Smooth muscle cell of the brain vasculature (primary cell): ENCODE data around the gene GRB2.
"Not testable (repeated sequence)": the region's sequence is repeated elsewhere in the genome, so short reads cannot be mapped to it uniquely, and the experiment has no call there.

Source experiments
- DNase-seq: peaks from one replicate; pipeline ENCODE4 v3.0.0-alpha.2; 2012; ENCODE audit warnings: low read depth, low spot score

GRB2 gene

GRCh38 chr17:75319904-75320691 lies 85.4 kb downstream of the GRB2 start:
- no peak for DNase-seq

DNA sequence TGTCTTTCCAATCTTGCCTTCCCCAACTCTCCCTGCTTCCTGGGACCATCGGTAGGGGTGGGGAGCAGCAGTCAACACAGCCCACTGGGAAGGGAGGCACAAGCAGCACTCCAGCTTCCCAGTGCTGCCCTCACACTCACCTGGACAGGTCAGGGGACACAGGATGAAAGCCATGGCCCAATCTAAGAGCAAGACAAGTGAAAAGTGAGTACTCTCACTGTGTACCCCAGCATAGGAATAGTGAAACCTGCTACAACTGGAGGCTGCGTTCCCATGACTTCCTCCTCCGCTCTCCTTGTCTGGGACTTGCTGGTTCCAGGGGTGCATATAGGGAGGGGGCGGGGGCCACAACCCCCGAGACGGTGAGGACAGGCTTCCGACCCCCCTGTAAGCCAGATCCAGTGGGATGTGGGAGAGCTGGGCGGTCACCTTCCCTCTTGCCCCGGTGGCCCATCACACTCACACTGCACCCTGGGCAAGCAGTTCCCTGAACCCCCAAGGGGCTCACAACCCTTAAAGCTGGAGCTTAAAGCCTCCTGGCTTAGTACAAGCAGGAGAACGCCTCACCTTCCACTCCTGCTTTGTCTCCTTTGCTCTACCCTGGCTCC lies 86.8 kb downstream of the GRB2 start:
- no peak for DNase-seq

DNA sequence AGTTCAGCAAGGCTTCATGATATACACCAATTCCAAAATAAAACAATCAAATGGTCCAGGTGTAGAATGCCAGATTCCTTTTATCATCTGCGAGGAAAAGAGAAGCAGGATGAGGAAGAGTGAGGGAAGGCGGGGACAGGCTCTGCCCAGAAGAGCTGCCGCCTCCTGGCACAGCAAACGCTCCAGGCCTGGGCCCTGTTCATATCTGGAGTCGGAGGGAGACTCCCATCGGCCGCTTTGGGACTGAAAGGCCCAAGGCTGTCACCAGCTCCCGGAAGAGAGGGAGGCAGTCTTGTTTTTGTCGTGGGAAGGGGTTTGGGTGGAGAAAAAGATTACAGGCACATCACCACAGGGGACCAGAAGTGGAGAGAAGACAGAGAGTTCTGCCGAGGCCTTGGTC lies 87.3 kb downstream of the GRB2 start:
- DNase-seq = no peak

- DNase-seq = no peak
Observed at GRCh38 chr17:75317671-75318070, 87.8 kb downstream of the GRB2 start.

GRCh38 chr17:75316253-75316652 lies 89.2 kb downstream of the GRB2 start:
- DNase-seq = no peak

DNA sequence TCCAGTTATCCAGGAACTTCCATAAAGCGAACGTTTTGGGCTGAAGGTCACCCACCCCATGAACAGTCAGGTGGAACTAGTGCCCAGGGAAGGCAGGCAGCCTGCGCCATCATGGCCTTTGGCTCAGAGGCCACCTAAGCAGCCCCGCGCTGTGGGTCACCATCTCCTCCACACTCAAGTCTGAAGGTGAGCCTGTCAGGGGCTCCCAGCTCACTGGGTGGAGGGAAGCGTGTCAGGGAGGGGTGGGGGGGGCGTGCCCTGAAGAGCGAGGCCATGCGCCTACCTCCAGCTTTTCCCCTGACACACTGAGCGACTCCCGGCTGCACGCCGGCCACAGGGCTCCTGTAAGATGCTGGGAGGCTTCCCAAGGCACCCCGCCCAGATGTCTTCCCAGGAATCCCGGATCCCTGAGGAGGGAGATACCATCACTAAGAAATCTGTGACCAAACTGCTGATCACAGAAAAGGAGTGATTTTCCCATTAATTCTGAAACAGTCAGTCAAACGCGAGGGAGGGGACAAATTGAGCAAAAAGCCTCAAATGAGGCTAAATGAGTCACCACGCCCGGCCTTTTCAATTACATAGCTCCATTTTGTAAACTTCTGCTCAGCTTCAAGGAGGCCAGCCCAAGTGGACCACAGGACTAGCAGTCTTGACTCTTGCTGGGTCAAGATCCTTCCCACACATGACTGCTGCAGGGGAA lies 89.8 kb downstream of the GRB2 start:
- no peak for DNase-seq

- no peak for DNase-seq
Observed at GRCh38 chr17:75313941-75314551, 91.4 kb downstream of the GRB2 start.

- no peak for DNase-seq
Observed at GRCh38 chr17:75308732-75309629, 96.5 kb downstream of the GRB2 start.

DNA sequence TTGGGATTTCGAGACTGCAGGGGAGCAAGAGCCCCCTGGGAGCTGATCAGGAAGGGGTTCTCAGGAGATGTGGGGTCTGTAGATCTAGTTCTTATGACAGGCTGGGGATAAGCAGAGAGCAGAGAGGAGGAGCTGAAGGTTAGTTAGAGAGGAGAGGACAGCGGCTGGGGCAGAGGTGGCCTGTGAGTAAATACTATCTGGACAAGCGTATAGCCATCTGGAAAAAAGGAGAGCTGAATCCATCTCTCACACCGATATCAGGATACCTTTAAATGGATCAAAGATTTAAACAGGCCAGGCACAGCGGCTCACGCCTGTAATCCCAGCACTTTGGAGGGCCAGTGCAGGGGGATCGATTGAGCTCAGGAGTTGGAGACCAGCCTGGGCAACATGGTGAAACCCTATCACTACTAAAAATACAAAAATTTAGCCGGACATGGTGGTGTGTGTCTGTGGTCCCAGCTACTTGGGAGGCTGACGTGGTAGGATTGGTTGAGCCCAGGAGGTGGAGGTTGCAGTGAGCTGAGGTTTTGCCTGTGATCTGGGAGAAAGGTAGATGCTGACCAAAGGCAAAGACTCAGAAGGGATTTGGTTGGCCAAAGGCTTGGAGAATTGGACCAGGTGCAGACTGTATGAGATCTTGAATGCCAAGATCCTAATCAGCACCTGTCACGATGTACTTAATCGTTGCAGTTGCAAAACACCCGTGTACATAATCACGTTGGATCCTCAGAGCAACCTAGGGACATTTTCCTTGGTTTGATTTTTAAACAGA lies 97.3 kb downstream of the GRB2 start:
- DNase-seq = no peak

DNA sequence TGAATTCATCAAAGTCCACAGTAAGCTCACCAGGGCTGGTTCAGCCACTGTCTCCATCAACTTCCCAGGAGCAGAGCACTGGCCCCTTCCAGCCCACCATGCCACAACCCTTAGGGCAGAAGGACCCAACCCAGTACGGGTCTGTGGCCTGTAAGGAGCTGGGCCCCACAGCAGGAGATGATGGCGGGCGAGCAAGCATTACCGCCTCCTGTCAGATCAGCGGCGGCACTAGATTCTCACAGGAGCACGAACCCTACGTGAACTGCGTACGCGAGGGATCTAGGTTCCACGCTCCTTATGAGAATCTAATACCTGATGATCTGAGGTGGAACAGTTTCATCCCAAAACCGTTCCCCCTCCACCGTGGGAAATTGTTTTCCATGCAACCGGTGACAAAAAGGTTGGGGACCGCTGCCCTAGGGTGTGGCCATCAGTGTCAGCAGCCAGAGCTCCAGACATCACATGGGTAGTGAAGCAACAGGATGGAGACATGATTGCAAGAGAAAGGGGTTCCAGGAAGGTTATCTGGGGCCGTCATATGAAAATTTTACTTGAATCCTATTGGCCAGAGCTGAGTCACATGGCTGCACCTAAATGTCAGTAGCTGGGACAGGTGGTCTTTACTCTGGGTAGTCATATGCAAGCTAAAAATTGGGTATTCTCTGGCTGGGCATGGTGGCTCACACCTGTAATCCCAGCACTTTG lies 103.8 kb downstream of the GRB2 start:
- no peak for DNase-seq

DNA sequence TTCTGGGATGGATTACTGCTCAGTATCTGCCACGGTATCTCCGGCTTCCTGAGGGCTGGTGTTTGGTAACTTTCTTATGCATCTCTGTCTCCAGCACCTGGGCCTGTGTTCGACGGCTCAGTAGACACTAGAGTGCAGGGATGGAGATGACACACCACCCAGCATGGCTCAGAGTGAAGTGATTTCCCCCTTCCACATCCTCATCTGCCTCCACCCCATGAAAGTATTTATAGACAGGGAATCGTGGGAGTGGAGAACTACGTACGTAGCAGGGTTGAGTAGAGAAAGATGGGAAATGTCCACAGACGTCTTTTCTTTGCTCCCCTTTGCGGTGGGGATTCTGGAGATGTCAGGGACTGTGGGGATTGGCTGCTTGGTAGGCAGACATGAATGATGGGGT lies 104.4 kb downstream of the GRB2 start:
- no peak for DNase-seq

DNA sequence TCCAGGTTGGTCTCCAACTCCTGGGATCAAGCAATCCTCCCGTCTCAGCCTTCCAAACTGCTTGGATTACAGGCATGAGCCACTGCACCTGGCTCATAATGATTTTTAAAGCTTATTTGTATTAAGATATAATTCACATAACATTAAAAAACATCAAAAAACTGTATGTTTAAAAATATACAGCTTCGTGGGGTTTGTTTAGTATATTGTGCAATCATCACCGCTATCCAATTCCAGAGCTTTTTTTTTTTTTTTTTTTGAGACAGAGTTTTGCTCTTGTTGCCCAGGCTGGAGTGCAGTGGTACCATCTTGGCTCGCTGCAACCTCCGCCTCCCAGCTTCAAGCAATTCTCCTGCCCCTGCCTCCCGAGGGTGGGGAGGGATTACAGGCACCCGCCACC lies 105.2 kb downstream of the GRB2 start:
- no peak for DNase-seq

DNA sequence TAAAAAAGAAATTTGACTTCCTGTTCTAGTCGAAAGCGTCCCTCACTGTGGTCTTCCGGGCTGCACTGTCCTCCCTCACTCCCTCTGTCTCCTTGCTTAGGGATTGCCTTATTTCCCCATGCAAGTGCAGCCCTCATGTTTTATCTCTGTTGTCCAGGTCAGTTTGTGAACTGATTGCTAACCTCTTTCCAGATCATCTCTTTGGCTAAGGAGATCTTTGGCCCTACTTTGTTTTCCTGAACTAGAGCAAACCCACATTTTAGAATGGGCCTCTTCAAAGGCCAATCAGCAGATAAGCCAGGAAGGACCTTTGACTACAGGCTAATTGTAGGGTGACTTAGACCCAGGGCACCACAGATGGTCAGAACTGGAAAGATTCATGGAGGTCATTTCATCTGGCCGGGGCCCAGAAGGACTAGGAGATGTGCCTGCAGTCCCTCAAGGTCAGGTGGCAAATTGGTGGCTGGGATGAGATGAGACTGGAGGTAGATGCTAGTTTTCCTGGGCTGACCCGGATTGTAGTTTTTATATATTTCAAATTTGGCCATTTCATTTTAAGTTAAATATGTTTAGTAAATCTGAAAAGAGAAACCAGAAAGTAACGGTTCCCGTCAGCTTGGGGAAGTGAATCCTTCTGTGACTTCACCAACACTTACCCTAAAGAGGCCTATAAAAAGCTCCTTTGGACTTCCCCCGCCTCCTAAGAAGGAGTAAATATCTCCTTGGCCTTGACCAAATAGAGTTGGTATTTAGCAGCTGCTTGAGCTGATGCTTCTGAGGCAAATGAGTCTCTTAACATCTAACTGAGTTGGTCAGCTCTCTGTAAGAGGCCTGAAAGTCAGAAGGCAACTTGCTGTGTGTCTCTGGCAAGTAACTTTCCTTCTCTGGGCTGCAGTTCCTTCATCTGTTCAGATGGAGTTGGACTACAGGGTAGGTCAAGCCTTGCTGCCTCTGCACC lies 110.0 kb downstream of the GRB2 start:
- DNase-seq = no peak

DNA sequence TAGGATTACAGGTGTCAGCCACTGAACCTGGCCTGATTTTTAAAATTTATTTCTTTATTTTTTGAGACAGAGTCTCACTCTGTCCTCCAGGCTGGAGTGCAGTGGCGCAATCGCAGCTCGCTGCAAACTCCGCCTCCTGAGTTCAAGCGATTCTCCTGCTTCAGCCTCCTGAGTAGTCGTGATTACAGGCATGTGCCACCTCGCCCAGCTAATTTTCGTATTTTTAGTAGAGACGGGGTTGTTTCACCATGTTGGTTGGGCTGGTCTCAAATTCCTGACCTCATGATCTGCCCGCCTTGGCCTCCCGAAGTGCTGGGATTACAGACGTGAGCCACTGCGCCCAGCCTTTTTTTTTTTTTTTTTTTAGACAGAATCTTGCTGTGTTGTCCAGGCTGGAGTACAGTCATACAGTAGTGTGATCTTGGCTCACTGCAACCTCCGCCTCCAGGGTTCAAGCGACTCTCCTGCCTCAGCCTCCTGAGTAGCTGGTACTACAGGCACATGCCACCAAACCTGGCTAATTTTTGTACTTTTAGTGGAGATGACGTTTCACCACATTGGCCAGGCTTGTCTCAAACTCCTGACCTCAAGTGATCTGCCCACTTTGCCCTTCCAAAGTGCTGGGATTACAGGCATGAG lies 112.5 kb downstream of the GRB2 start:
- DNase-seq = not testable (repeated sequence)

DNA sequence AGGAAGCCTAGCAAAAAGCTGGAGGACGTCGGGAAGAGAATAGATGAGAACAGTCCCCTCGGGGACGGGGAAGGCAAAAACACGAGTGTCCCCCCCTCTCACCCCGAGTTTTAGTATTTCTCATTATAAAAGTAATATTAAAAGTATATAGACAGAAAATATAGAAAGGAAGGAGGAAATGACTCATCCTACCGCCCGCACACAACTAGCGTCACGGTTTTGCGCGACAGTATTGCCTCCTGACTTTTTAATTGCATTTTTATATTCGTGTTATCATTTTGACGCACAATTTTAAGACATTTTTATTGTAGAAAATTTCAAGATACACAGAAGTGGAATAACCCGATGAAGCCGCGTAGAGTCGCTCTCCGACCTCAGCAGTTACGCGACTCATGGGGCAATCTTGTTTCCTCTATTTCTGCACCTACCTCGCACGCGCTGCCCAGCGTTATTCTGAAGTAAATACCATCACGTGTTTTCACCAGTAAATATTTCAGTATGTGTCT lies 115.6 kb downstream of the GRB2 start:
- no peak for DNase-seq

- peak; percentile 96 for DNase-seq
Observed at GRCh38 chr17:75289115-75289831, 116.2 kb downstream of the GRB2 start, which contains the start of gene SLC25A19. TSS of gene SLC25A19 (minus strand) at chr17:75289433. CDS start at chr17:75286764, 2,669 bp downstream.

DNA sequence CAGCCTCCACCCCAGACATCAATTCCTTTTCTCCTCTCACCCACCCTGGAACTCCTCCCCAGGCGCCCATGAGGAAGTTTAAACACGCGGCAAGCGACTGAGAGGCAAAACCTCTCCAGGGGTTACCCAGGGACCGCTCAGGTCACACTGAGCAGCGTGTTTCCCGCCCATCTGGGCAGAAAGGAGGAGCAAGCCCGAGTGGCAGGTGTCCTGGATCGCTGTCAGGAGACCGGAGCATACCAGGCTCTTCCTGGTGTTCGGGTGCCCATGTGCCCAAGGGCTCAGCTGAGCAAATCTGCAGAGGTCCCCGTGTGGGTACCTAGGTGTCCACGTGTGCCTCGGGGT lies 116.7 kb downstream of the GRB2 start:
- DNase-seq = no peak
